ENCODE results near the gene TUBA3E.
"Not testable (repeated sequence)": the region's sequence is repeated elsewhere in the genome, so short reads cannot be mapped to it uniquely, and the experiment has no call there.

TUBA3E gene

GRCh38 chr2:130187268-130187667 lies 11.0 kb downstream of the TUBA3E start:
- TF ChIP-seq CTCF (IDR thresholded peaks at IDR 0.05; ENCODE audit: control insufficient read depth, extremely low read depth, insufficient read depth) = no peak
- DNase-seq (ENCODE audit: low read depth) = no peak

GRCh38 chr2:130186391-130186790 lies 11.8 kb downstream of the TUBA3E start:
- no peak for TF ChIP-seq CTCF (IDR thresholded peaks at IDR 0.05; ENCODE audit: control insufficient read depth, extremely low read depth, insufficient read depth)
- DNase-seq (ENCODE audit: low read depth) = no peak

More at GRCh38 chr2:130187268-130187667, 11.0 kb downstream of the TUBA3E start:
- H3K4me3 ChIP-seq (ENCODE audit: low read depth, low read length) = no peak overlapping the region

GRCh38 chr2:130185896-130186295 lies 12.3 kb downstream of the TUBA3E start:
- TF ChIP-seq CTCF (IDR thresholded peaks at IDR 0.05; ENCODE audit: control insufficient read depth, extremely low read depth, insufficient read depth) = no peak
- no peak for DNase-seq (ENCODE audit: low read depth)
- H3K4me3 ChIP-seq (ENCODE audit: low read depth, low read length) = no peak overlapping the region

More at GRCh38 chr2:130186391-130186790, 11.8 kb downstream of the TUBA3E start:
- no peak overlapping the region for H3K4me3 ChIP-seq (ENCODE audit: low read depth, low read length)

- no peak for DNase-seq (ENCODE audit: low read depth)
- no peak overlapping the region for H3K4me3 ChIP-seq (ENCODE audit: low read depth, low read length)
- TF ChIP-seq CTCF (IDR thresholded peaks at IDR 0.05; ENCODE audit: control insufficient read depth, extremely low read depth, insufficient read depth) = no peak
Measured at GRCh38 chr2:130185436-130185835, 12.8 kb downstream of the TUBA3E start.

GRCh38 chr2:130183512-130184373 lies 14.5 kb downstream of the TUBA3E start:
- peak overlapping the region; percentile 78 for H3K4me3 ChIP-seq (ENCODE audit: low read depth, low read length)
- no peak for DNase-seq (ENCODE audit: low read depth)
- no peak for TF ChIP-seq CTCF (IDR thresholded peaks at IDR 0.05; ENCODE audit: control insufficient read depth, extremely low read depth, insufficient read depth)

GRCh38 chr2:130182826-130183511 lies 15.3 kb downstream of the TUBA3E start:
- not testable (repeated sequence) for DNase-seq (ENCODE audit: low read depth)

GRCh38 chr2:130181880-130182682 lies 16.2 kb downstream of the TUBA3E start, which contains the start of gene MZT2B:
TSS of gene MZT2B (plus strand) at chr2:130182262. CDS start at chr2:130182283, 21 bp downstream.
- DNase-seq (ENCODE audit: low read depth) = peak; percentile 33
- H3K4me3 ChIP-seq (ENCODE audit: low read depth, low read length) = peak within 1 kb of the TSS; percentile 78
- TF ChIP-seq CTCF (IDR thresholded peaks at IDR 0.05; ENCODE audit: control insufficient read depth, extremely low read depth, insufficient read depth) = peak; percentile 88

More at GRCh38 chr2:130182826-130183511, 15.3 kb downstream of the TUBA3E start:
- H3K4me3 ChIP-seq (ENCODE audit: low read depth, low read length) = peak overlapping the region; percentile 78
